Brain microvascular endothelial cell (primary cell): ENCODE results near the gene CUX1.

Experiments
- DNase-seq: peaks from one replicate; pipeline ENCODE4 v3.0.0-alpha.2; 2020
- H3K27ac ChIP-seq: fragments of 250-450 bp; sonication (Bioruptor Pico); 2 replicates; pipeline ENCODE4 v1.5.1; 2020; ENCODE audit warnings: mild to moderate bottlenecking, moderate library complexity
- H3K27me3 ChIP-seq: fragments of 250-450 bp; sonication (Bioruptor Pico); replicated peaks from 2 replicates; pipeline ENCODE4 v1.5.1; 2020; ENCODE audit warnings: mild to moderate bottlenecking
- H3K36me3 ChIP-seq: fragments of 250-450 bp; sonication (Bioruptor Pico); replicated peaks from 2 replicates; pipeline ENCODE4 v1.5.1; 2020; ENCODE audit warnings: mild to moderate bottlenecking
- H3K4me3 ChIP-seq: 2 replicates; pipeline ENCODE4 v1.5.1; 2011; ENCODE audit warnings: low read depth, mild to moderate bottlenecking, control low read depth, low read length, moderate library complexity
- CTCF ChIP-seq: IDR thresholded peaks from 2 replicates; pipeline ENCODE4 v1.5.1; 2011; ENCODE audit warnings: low read depth, mild to moderate bottlenecking, moderate library complexity, low read length, control low read depth, inconsistent platforms; ENCODE audit errors: missing control alignments
- in situ Hi-C: cut with HindIII; loops from 2 replicates; pipeline ENCODE4 v1.10.0; 2017; ENCODE audit warnings: low sequenced_read_pairs, low pct_ligation_motif_present

Gene CUX1

GRCh38 chr7:102184303-102184702 is 366.9 kb downstream of the CUX1 start:
- Histone ChIP-seq H3K36me3 (peaks cover 8% of the 10 kb centered on the region), H3K27ac (no peak overlapping the region), H3K4me3 (no peak overlapping the region), H3K27me3 (no peaks in the 10 kb centered on the region)
- no peak for DNase-seq
- TF ChIP-seq CTCF, result no peak
- in situ Hi-C loops, result no loop called here

GRCh38 chr7:102185796-102186195 is 368.4 kb downstream of the CUX1 start:
- no peak for TF ChIP-seq CTCF
- H3K27me3 ChIP-seq, result no peaks in the 10 kb centered on the region
- no peak for DNase-seq
- in situ Hi-C loops, result no loop called here
- peaks cover 10% of the 10 kb centered on the region for H3K36me3 ChIP-seq
- no peak overlapping the region for H3K4me3 ChIP-seq
- no peak overlapping the region for H3K27ac ChIP-seq

GRCh38 chr7:102186306-102186705 is 368.9 kb downstream of the CUX1 start:
- in situ Hi-C loops, result no loop called here
- peaks cover 10% of the 10 kb centered on the region for H3K36me3 ChIP-seq

GRCh38 chr7:102188746-102189145 is 371.3 kb downstream of the CUX1 start:
- peaks cover 14% of the 10 kb centered on the region for H3K36me3 ChIP-seq
- no peak for TF ChIP-seq CTCF
- in situ Hi-C loops, result no loop called here

More at GRCh38 chr7:102186306-102186705, 368.9 kb downstream of the CUX1 start:
- Histone ChIP-seq H3K27ac (no peak overlapping the region), H3K27me3 (no peaks in the 10 kb centered on the region), H3K4me3 (no peak overlapping the region)
- TF ChIP-seq CTCF, result no peak
- DNase-seq, result no peak

GRCh38 chr7:102189756-102190155 is 372.3 kb downstream of the CUX1 start:
- in situ Hi-C loops, result no loop called here
- H3K27ac ChIP-seq, result no peak overlapping the region
- H3K27me3 ChIP-seq, result no peaks in the 10 kb centered on the region
- peaks cover 13% of the 10 kb centered on the region for H3K36me3 ChIP-seq
- no peak for DNase-seq
- TF ChIP-seq CTCF, result no peak
- H3K4me3 ChIP-seq, result no peak overlapping the region

More at GRCh38 chr7:102188746-102189145, 371.3 kb downstream of the CUX1 start:
- H3K4me3 ChIP-seq, result no peak overlapping the region
- no peak overlapping the region for H3K27ac ChIP-seq
- no peak for DNase-seq
- no peaks in the 10 kb centered on the region for H3K27me3 ChIP-seq

- TF ChIP-seq CTCF, result no peak
- Histone ChIP-seq H3K27me3 (no peaks in the 10 kb centered on the region), H3K4me3 (no peak overlapping the region), H3K27ac (no peak overlapping the region), H3K36me3 (peaks cover 8% of the 10 kb centered on the region)
- in situ Hi-C loops, result no loop called here
- no peak for DNase-seq
Measured at GRCh38 chr7:102190776-102191350, 373.4 kb downstream of the CUX1 start.
